ENCODE measurements around the gene HS2ST1. TPM values are rescaled to one million over a fixed set of nuclear protein-coding genes. Genes with fewer than 3 reads are reported as not detected.

The HS2ST1 gene
- total and polyA plus RNA-seq, 2 experiments from 2014 or later = 10.1 to 15.2 TPM

- Histone ChIP-seq H3K27ac (no peak overlapping the region), H3K9ac (no peak overlapping the region), H3F3A (ENCODE audit: insufficient read depth) (0 out of 2 replicates have a peak, but pooled peaks cover 8% of the 10 kb centered on the region), H3K27me3 (replicated peaks; ENCODE audit: insufficient read depth) (no peaks in the 10 kb centered on the region), H2AFZ (no peak overlapping the region), H3K4me1 (ENCODE audit: insufficient read depth) (0 out of 2 replicates have a peak, but pooled peaks cover 5% of the 10 kb centered on the region), H3K79me2 (ENCODE audit: insufficient read depth) (no peaks in the 10 kb centered on the region), H3K36me3 (ENCODE audit: low read depth) (no peaks in the 10 kb centered on the region), H3K9me2 (ENCODE audit: insufficient read depth) (no peaks in the 10 kb centered on the region), H3K4me3 (no peak overlapping the region), H3K4me2 (ENCODE audit: unreplicated experiment) (no peak overlapping the region), H3K9me3 (ENCODE audit: low read depth) (no peaks in the 10 kb centered on the region), H4K20me1 (ENCODE audit: insufficient read depth) (no peaks in the 10 kb centered on the region)
- in situ Hi-C loops (cut with MboI) = loop anchor here (25.0 kb wide), 2 partner anchors 157 to 807 kb away; no protein-coding TSS in a partner anchor
- TF ChIP-seq EZH2 (IDR thresholded peaks at IDR 0.05; ENCODE audit: insufficient read depth, poor library complexity, severe bottlenecking) (no peak), EZH2phosphoT487 (IDR thresholded peaks at IDR 0.05; ENCODE audit: insufficient read depth, low read depth) (no peak)
- no peak for DNase-seq
- WGBS, 2 experiments (ENCODE audit: low coverage in 1 of 2, low lambda C conversion rate in 2 of 2, missing lambda C conversion rate in 2 of 2) = 90 to 93% methylated on average over 4 of the region's 4 CpGs
Observed at GRCh38 chr1:87130438-87130837, 216.0 kb downstream of the HS2ST1 start.

DNA sequence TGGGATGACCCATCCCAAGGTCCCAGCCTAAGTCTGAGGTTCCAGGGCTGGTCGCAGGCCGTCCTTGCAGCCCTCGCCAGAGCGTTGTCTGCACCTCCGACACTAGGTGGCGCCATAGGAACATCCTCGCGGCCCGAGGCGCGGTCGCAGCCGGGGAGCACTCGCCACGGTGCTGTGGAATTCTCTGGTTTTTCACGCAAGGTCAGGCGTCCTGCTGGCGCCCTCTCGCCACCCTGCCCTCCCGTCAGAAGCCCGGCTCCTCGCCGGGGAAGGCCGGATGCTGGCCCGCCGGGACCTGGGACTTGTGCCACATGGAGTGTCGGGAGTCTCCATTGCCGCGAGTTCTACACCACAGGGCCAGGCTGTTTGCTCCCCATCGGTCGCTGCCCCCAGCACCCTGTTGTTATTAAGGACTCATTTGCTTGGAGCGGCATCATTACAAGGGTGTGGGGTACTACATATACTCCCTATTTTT is 217.4 kb downstream of the HS2ST1 start:
- Histone ChIP-seq H3K4me2 (ENCODE audit: unreplicated experiment) (peak overlapping the region; percentile 72), H3K4me3 (peak overlapping the region; percentile 70), H3K27me3 (replicated peaks; ENCODE audit: insufficient read depth) (no peaks in the 10 kb centered on the region), H3K4me1 (ENCODE audit: insufficient read depth) (0 out of 2 replicates have a peak, but pooled peaks cover 6% of the 10 kb centered on the region), H3K9me2 (ENCODE audit: insufficient read depth) (no peaks in the 10 kb centered on the region), H3F3A (ENCODE audit: insufficient read depth) (0 out of 2 replicates have a peak, but pooled peaks cover 8% of the 10 kb centered on the region), H3K9ac (peak overlapping the region; percentile 62), H3K9me3 (ENCODE audit: low read depth) (no peaks in the 10 kb centered on the region), H2AFZ (peak overlapping the region; percentile 81), H3K36me3 (ENCODE audit: low read depth) (no peaks in the 10 kb centered on the region), H3K27ac (no peak overlapping the region), H3K79me2 (ENCODE audit: insufficient read depth) (no peaks in the 10 kb centered on the region), H4K20me1 (ENCODE audit: insufficient read depth) (no peaks in the 10 kb centered on the region)
- in situ Hi-C loops (cut with MboI) = loop anchor here (25.0 kb wide), 2 partner anchors 155 to 805 kb away; no protein-coding TSS in a partner anchor
- TF ChIP-seq EZH2phosphoT487 (IDR thresholded peaks at IDR 0.05; ENCODE audit: insufficient read depth, low read depth) (no peak), EZH2 (IDR thresholded peaks at IDR 0.05; ENCODE audit: insufficient read depth, poor library complexity, severe bottlenecking) (no peak)
- 1 to 2% methylated on average over 32 of the region's 32 CpGs for WGBS, 2 experiments (ENCODE audit: low coverage in 1 of 2, low lambda C conversion rate in 2 of 2, missing lambda C conversion rate in 2 of 2)
- DNase-seq = peak; percentile 89

DNA sequence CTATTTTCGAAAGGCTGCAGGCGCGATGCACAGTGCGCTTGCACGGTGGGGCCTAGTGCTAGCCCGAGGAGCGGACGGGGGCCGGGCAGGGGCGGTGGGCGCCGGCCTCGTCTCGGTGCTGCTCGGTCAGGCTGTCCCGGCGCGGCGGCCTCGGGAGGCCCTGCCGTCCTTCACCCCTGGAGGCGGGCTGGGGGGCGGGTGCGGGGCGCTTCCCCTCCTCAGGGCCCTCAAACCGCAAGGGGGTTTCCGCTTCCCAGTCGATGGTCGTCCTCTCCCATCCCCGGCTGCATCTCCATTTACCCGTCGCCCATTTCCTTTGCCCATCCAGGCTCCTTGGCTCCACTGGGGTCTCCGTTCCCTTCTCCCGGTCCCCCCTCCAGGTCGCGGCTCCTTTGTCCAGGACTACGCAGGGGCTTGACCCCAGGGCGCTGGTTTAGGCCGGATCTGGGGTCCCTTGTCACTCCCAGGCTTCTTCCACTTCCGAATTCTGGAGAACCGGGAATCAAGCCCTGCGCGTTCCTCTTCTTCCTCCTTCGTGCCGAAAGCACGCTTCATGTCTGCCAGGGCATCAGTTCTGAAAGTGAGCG is 217.9 kb downstream of the HS2ST1 start:
- in situ Hi-C loops (cut with MboI) = loop anchor here (25.0 kb wide), 2 partner anchors 155 to 805 kb away; no protein-coding TSS in a partner anchor
- H3K36me3 ChIP-seq (ENCODE audit: low read depth) = no peaks in the 10 kb centered on the region
- peak overlapping the region; percentile 62 for H3K9ac ChIP-seq
- TF ChIP-seq EZH2 (IDR thresholded peaks at IDR 0.05; ENCODE audit: insufficient read depth, poor library complexity, severe bottlenecking) (no peak), EZH2phosphoT487 (IDR thresholded peaks at IDR 0.05; ENCODE audit: insufficient read depth, low read depth) (no peak)
- 0 out of 2 replicates have a peak, but pooled peaks cover 8% of the 10 kb centered on the region for H3K4me1 ChIP-seq (ENCODE audit: insufficient read depth)
- H3F3A ChIP-seq (ENCODE audit: insufficient read depth) = 0 out of 2 replicates have a peak, but pooled peaks cover 8% of the 10 kb centered on the region
- no peak overlapping the region for H3K27ac ChIP-seq
- no peaks in the 10 kb centered on the region for H3K9me2 ChIP-seq (ENCODE audit: insufficient read depth)
- peak overlapping the region; percentile 70 for H3K4me3 ChIP-seq
- no peaks in the 10 kb centered on the region for H3K9me3 ChIP-seq (ENCODE audit: low read depth)
- H2AFZ ChIP-seq = peak overlapping the region; percentile 81
- no peaks in the 10 kb centered on the region for H3K79me2 ChIP-seq (ENCODE audit: insufficient read depth)
- no peaks in the 10 kb centered on the region for H4K20me1 ChIP-seq (ENCODE audit: insufficient read depth)
- peak overlapping the region; percentile 72 for H3K4me2 ChIP-seq (ENCODE audit: unreplicated experiment)
- no peaks in the 10 kb centered on the region for H3K27me3 ChIP-seq (replicated peaks; ENCODE audit: insufficient read depth)
- no peak for DNase-seq
- 90 to 97% methylated on average over 18 to 46 of the region's 47 CpGs for WGBS, 2 experiments (ENCODE audit: low coverage in 1 of 2, low lambda C conversion rate in 2 of 2, missing lambda C conversion rate in 2 of 2)

GRCh38 chr1:87134061-87134460 is 219.6 kb downstream of the HS2ST1 start:
- H3K9ac ChIP-seq = no peak overlapping the region
- WGBS, 2 experiments (ENCODE audit: low coverage in 1 of 2, low lambda C conversion rate in 2 of 2, missing lambda C conversion rate in 2 of 2) = 11 to 17% methylated on average over 3 to 6 of the region's 6 CpGs
- no peak overlapping the region for H3K4me3 ChIP-seq
- H3F3A ChIP-seq (ENCODE audit: insufficient read depth) = 0 out of 2 replicates have a peak, but pooled peaks cover 8% of the 10 kb centered on the region
- in situ Hi-C loops (cut with MboI) = loop anchor here (25.0 kb wide), 2 partner anchors 153 to 803 kb away; no protein-coding TSS in a partner anchor
- H3K4me1 ChIP-seq (ENCODE audit: insufficient read depth) = 0 out of 2 replicates have a peak, but pooled peaks cover 8% of the 10 kb centered on the region
- TF ChIP-seq EZH2phosphoT487 (IDR thresholded peaks at IDR 0.05; ENCODE audit: insufficient read depth, low read depth) (no peak), EZH2 (IDR thresholded peaks at IDR 0.05; ENCODE audit: insufficient read depth, poor library complexity, severe bottlenecking) (no peak)
- no peaks in the 10 kb centered on the region for H3K79me2 ChIP-seq (ENCODE audit: insufficient read depth)
- no peaks in the 10 kb centered on the region for H3K9me2 ChIP-seq (ENCODE audit: insufficient read depth)
- no peak overlapping the region for H3K27ac ChIP-seq
- no peaks in the 10 kb centered on the region for H3K9me3 ChIP-seq (ENCODE audit: low read depth)
- no peak overlapping the region for H3K4me2 ChIP-seq (ENCODE audit: unreplicated experiment)
- H3K36me3 ChIP-seq (ENCODE audit: low read depth) = no peaks in the 10 kb centered on the region
- DNase-seq = peak; percentile 62
- no peaks in the 10 kb centered on the region for H3K27me3 ChIP-seq (replicated peaks; ENCODE audit: insufficient read depth)
- H2AFZ ChIP-seq = peak overlapping the region; percentile 35; the same call in 1 of the 2 replicates
- no peaks in the 10 kb centered on the region for H4K20me1 ChIP-seq (ENCODE audit: insufficient read depth)

All from GM23248 (cell line).